Duodenal mucosa (tissue), 2 donors: Measurements from ENCODE around the gene ROR2.

Source experiments
- H3K27ac ChIP-seq: one replicate; pipeline ENCODE4 v1.7.0; 2013; ENCODE audit warnings: low read depth, low read length
- H3K27me3 ChIP-seq, 2 donors: one replicate each; pipeline ENCODE4 v1.7.0; 2013; ENCODE audit warnings: low read length in 2 of 2, control low read depth in 1 of 2; ENCODE audit not compliant: insufficient read depth in 2 of 2, control insufficient read depth in 1 of 2
- H3K36me3 ChIP-seq, 2 donors: one replicate each; pipeline ENCODE4 v1.7.0; 2013; ENCODE audit warnings: low read length in 2 of 2, control low read depth in 1 of 2; ENCODE audit not compliant: insufficient read depth in 2 of 2, control insufficient read depth in 1 of 2
- H3K4me1 ChIP-seq, 2 donors: one replicate each; pipeline ENCODE4 v1.7.0; 2013; ENCODE audit warnings: low read length in 2 of 2, control low read depth in 1 of 2; ENCODE audit not compliant: insufficient read depth in 2 of 2, control insufficient read depth in 1 of 2
- H3K4me3 ChIP-seq, 2 donors: one replicate each; pipeline ENCODE4 v1.7.0; 2013; ENCODE audit warnings: low read length in 2 of 2, low read depth in 1 of 2
- H3K9ac ChIP-seq, 2 donors: one replicate each; pipeline ENCODE4 v1.7.0; 2013; ENCODE audit warnings: low read length in 2 of 2, low read depth in 1 of 2
- H3K9me3 ChIP-seq, 2 donors: one replicate each; pipeline ENCODE4 v1.7.0; 2013; ENCODE audit warnings: low read length in 2 of 2, control low read depth in 1 of 2; ENCODE audit not compliant: control insufficient read depth in 1 of 2

Gene ROR2

DNA sequence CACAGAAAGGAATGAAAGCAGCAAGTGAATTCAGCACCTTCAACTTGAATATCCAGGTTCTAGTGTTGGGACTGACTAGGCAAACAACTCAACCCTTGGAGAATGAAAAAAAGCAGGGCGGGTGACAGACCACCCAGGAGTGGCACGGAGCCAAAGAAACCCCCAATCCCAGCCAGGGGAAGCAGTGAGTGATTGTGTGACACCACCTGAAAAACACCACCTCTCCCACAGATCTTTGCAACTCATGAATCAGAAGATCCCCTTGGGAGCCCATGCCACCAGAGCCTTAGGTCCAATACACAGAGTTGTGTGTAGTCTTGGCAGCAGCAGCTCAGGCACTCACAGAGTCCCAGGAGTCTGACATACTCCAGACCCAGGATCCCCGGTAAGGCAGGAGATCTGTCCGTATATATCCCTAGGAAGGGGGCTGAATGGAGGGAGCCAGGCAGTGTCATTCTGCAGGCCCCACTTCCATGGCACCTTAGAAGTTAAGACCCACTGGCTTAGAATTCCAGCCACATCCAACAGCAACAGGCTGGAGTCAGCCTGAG is 22.1 kb upstream of the ROR2 start:
- Histone ChIP-seq H3K27me3 (peaks cover 5 to 11% of the 10 kb centered on the region in 2 donors), H3K4me1 (no peaks in the 10 kb centered on the region), H3K4me3 (no peak overlapping the region), H3K9ac (no peak overlapping the region), H3K27ac (no peak overlapping the region), H3K9me3 (no peaks in the 10 kb centered on the region), H3K36me3 (no peaks in the 10 kb centered on the region)

GRCh38 chr9:91967259-91967658 is 17.2 kb upstream of the ROR2 start:
- H3K27ac ChIP-seq = no peak overlapping the region
- no peaks in the 10 kb centered on the region for H3K4me1 ChIP-seq
- H3K9ac ChIP-seq = no peak overlapping the region
- H3K36me3 ChIP-seq = no peaks in the 10 kb centered on the region
- peaks cover 0 to 6% of the 10 kb centered on the region in 2 donors for H3K9me3 ChIP-seq
- peaks cover 6 to 7% of the 10 kb centered on the region in 2 donors for H3K27me3 ChIP-seq
- no peak overlapping the region for H3K4me3 ChIP-seq

GRCh38 chr9:91966503-91966902 is 16.5 kb upstream of the ROR2 start:
- Histone ChIP-seq H3K9me3 (peaks cover 0 to 6% of the 10 kb centered on the region in 2 donors), H3K27ac (no peak overlapping the region), H3K27me3 (peaks cover 3 to 7% of the 10 kb centered on the region in 2 donors), H3K4me3 (no peak overlapping the region), H3K4me1 (no peaks in the 10 kb centered on the region), H3K36me3 (no peaks in the 10 kb centered on the region), H3K9ac (no peak overlapping the region)

- H3K27me3 ChIP-seq = peaks cover 3 to 7% of the 10 kb centered on the region in 2 donors
- no peak overlapping the region for H3K4me3 ChIP-seq
- H3K27ac ChIP-seq = no peak overlapping the region
- H3K9me3 ChIP-seq = peaks cover 0 to 6% of the 10 kb centered on the region in 2 donors
- no peaks in the 10 kb centered on the region for H3K36me3 ChIP-seq
- H3K9ac ChIP-seq = no peak overlapping the region
- H3K4me1 ChIP-seq = no peaks in the 10 kb centered on the region
These were observed 13.7 kb upstream of the ROR2 start for GRCh38 chr9:91963711-91964240.

- Histone ChIP-seq H3K27me3 (no peaks in the 10 kb centered on the region), H3K9me3 (peaks cover 0 to 6% of the 10 kb centered on the region in 2 donors), H3K36me3 (no peaks in the 10 kb centered on the region), H3K9ac (no peak overlapping the region), H3K4me3 (no peak overlapping the region), H3K27ac (no peak overlapping the region), H3K4me1 (no peaks in the 10 kb centered on the region)
These were observed 10.3 kb upstream of the ROR2 start for GRCh38 chr9:91960367-91960766.

GRCh38 chr9:91958174-91958573 is 8.1 kb upstream of the ROR2 start:
- Histone ChIP-seq H3K4me3 (no peak overlapping the region), H3K9me3 (no peaks in the 10 kb centered on the region), H3K27me3 (peaks cover 0 to 9% of the 10 kb centered on the region in 2 donors), H3K27ac (no peak overlapping the region), H3K36me3 (no peaks in the 10 kb centered on the region), H3K9ac (no peak overlapping the region), H3K4me1 (no peaks in the 10 kb centered on the region)

GRCh38 chr9:91954841-91955471 is 4.9 kb upstream of the ROR2 start:
- Histone ChIP-seq H3K9me3 (peaks cover 0 to 4% of the 10 kb centered on the region in 2 donors), H3K4me3 (no peak overlapping the region), H3K36me3 (no peaks in the 10 kb centered on the region), H3K27me3 (peaks cover 15 to 26% of the 10 kb centered on the region in 2 donors), H3K9ac (no peak overlapping the region), H3K4me1 (no peaks in the 10 kb centered on the region), H3K27ac (no peak overlapping the region)

DNA sequence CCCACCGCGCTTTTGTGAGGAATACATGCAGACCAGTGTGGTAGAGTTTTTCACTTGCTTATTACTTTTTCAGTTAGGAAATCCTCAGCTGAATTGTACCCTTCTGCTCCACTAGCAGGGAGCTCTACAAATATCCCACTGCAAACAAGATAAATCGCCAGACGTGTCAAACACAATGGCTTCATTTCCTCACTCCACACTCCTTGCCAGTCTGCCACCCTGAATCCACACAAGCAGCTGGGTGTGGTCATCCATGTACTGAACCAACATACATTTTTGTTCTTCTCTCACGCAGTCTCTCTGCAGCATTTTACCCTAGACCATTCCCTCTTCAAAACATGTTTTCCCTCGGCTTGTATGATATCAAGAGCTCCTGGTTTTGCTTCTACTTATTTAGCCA is 3.7 kb upstream of the ROR2 start:
- no peak overlapping the region for H3K27ac ChIP-seq
- peaks cover 0 to 3% of the 10 kb centered on the region in 2 donors for H3K4me1 ChIP-seq
- no peak overlapping the region for H3K4me3 ChIP-seq
- H3K9ac ChIP-seq = no peak overlapping the region
- H3K36me3 ChIP-seq = no peaks in the 10 kb centered on the region
- peaks cover 0 to 4% of the 10 kb centered on the region in 2 donors for H3K9me3 ChIP-seq
- H3K27me3 ChIP-seq = peaks cover 24 to 31% of the 10 kb centered on the region in 2 donors

DNA sequence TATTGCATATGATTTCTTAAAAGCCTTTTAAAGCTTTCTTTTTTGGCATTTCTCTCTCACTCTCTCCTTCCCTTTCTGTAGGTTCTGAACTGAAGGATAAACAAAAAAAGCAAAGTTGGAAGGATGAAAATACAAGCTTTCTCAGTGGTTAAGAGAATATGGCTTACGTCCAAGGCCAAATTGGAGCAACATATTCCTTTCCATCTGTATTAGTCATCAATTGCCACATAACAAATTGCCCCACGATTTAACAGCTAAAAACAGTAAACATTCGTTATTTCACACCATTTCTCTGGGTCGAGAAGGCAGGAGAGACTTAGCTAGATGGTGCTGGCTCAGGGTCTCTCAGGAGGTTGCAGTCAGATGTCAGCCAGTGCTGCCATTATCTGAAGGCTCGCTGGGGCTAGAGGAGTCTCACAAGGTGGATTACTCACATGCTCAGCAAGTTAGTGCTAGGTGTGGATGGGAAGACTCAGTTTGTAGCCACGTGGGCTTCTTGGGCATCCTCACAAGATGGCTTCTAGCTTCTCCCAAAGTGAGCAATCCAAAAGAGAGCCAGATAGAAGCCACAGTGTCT is 2.0 kb upstream of the ROR2 start:
- Histone ChIP-seq H3K9me3 (peaks cover 0 to 4% of the 10 kb centered on the region in 2 donors), H3K36me3 (no peaks in the 10 kb centered on the region), H3K4me3 (no peak overlapping the region), H3K4me1 (peaks cover 3 to 5% of the 10 kb centered on the region in 2 donors), H3K27ac (no peak overlapping the region), H3K9ac (no peak overlapping the region), H3K27me3 (peaks cover 39 to 47% of the 10 kb centered on the region in 2 donors)

DNA sequence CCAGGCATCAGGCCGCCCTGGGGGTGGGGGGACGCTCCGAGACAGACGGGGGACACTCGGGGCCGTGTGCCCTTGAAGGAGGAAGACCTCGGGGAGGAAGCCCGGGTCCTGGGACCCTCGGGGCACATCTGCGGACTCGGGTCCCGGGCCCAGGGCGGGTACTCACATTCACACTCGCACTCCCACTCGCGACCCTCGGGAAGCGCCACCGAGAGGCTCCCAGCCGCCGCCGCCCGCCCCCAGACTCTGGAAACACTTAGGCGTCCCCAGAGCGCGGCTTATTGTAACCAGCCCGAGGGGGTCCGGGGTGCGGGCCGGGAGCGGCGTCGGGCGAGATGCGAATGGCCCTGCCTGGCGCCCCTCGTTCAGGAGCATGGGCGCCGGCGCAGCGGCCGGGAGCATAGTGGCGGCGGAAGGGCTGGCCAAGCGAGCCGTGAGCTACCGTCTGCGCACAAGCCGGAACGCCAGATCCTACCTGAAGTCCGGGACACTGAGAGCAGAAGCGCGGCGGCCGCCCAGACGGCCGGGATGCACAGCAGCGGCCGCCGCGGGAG is 559 bp downstream of the ROR2 start:
- Histone ChIP-seq H3K36me3 (no peaks in the 10 kb centered on the region), H3K27ac (no peak overlapping the region), H3K9ac (no peak overlapping the region), H3K4me3 (peak overlapping the region in 1 of 2 donors; percentile 44), H3K27me3 (peaks cover 58 to 64% of the 10 kb centered on the region in 2 donors), H3K4me1 (peaks cover 3 to 10% of the 10 kb centered on the region in 2 donors), H3K9me3 (peaks cover 0 to 4% of the 10 kb centered on the region in 2 donors)
